HG03521 (cell line): ENCODE results near the gene FANCL.
"Not testable (repeated sequence)": the region's sequence is repeated elsewhere in the genome, so short reads cannot be mapped to it uniquely, and the experiment has no call there.

ENCODE experiments used
- ATAC-seq: cut with Tn5 transposase; IDR thresholded peaks from one replicate; pipeline ENCODE4 v1.9.1; 2021; ENCODE audit warnings: mild to moderate bottlenecking, moderate library complexity; ENCODE audit not compliant: unreplicated experiment

The FANCL gene

DNA sequence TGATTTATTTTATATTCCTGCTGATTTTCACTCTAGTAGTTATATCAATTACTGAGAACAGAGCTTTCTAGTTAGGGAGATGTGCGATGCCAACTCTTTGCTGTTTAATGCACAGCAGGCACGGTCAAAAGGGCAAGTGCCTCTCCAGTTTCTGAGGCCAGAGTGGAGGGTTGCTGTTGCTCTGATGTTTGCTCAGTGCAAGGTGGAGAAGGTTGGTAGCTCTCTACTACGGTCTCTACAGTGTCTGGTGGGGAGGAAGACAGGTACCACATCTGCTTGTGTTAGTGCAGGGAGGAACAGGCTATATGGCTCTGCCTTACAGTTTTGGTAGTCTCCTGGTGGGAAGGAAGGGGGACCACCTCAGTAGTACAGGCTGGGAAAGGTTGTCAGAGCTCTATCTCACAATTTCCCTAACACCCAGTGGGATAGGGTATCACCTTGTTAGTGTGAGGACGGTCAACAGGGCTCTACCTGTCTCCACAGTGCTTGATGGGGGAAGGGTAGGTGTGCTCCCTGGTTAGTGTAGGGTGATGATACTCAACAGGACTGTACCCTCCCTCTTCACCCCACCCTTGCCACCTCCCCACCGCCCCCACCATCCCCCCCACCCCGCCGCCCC lies 85.9 kb downstream of the FANCL start:
- no peak for ATAC-seq

DNA sequence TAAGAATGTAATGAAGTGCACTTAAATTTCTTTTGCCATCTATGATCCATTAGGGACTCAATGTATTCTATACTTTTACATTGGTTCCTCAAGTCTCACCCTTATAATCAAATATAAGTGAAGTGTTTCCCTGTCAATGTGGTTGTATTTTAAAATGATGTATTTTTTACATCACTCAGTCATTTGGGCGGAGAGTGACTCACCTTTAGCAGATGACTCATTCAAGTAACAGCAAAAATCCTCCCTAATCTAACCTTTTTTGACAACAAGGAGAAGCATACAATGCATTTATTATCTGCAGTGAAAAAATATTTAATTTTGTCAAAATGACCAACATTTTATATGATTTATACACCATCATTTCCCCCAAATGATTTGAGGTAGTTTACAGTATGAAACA lies 94.4 kb downstream of the FANCL start:
- no peak for ATAC-seq

DNA sequence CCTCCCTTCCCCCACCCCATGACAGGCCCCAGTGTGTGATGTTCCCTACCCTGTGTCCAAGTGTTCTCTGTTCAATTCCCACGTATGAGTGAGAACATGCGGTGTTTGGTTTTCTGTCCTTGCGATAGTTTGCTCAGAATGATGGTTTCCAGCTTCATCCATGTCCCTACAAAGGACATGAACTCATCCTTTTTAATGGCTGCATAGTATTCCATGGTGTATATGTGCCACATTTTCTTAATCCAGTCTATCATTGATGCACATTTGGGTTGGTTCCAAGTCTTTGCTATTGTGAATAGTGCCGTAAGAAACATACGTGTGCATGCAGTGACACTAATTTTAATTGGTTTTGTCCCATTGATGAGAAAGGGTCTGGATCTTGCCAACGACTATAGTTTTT lies 95.4 kb downstream of the FANCL start:
- not testable (repeated sequence) for ATAC-seq

DNA sequence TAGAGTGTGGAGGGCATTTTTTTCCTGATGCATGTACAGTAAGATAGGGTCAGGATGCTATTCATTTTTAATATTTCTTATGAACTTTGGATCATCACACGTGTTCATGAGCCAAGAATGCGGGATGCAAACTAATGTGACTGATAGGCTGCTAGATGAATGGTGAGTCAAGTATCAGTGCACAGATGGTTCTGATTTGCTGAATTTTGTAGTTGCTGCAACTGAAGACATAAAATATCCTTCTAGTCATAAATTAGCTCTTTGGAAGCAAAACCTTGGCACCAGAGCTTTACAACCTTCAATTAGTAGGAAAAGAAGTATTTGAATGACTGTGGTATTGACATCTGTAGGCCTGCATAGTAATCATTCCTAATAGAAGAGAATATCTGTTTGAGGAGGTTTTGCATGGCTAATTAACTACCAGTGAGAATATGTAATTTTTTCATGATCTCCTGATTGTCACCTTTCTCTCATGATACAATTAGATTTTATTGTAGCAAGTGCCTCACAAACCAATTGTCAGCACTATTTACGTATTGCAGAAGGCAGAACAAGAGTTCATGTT lies 100.5 kb downstream of the FANCL start:
- no peak for ATAC-seq

DNA sequence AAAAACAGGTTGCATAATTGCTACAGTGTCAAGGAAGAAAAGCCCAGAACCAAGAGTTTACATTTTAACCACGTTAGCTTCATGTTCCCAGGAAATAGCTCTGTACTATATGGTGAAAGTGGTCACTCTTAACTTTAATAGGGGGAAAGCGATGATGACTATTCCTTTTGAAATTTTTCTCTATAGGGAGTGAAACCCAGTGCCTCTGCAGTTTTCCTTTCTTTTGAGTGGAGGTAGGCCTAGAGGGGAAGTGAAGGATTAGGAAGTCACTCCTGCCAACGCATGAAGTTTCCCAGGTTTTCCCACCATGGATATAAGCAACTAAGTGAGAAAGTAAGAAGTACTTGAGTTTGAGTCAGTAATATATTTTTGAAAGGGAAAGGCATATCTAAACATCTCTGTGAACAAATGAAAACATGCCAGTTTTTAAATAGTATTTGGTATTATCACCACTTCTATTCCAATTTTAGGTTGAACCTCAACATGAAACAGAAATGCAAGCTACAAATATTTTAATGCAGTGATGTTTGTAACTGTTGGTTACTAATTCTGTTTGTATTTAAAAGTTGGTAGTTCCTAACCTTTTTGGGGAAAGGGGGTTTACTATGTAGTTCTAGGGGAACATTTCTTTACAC lies 102.6 kb downstream of the FANCL start:
- ATAC-seq: no peak

DNA sequence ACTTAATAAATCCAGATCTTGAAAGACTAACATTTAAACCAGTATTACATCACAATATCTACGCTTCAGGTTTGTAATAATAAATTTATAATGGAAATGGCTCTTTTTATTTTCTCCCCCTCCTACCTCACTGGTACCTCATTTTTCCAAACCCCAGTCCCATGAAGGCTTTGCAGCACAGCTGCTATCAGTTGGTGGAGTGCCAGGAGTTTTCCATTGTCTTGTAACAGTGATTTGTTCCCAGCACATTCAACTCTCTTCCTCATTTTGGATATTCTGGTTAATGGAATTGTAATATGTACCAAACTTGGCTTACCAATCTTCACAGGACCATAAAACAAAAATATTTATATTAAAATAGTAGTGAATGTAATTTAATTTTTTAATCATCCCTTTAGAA lies 103.3 kb downstream of the FANCL start:
- no peak for ATAC-seq

DNA sequence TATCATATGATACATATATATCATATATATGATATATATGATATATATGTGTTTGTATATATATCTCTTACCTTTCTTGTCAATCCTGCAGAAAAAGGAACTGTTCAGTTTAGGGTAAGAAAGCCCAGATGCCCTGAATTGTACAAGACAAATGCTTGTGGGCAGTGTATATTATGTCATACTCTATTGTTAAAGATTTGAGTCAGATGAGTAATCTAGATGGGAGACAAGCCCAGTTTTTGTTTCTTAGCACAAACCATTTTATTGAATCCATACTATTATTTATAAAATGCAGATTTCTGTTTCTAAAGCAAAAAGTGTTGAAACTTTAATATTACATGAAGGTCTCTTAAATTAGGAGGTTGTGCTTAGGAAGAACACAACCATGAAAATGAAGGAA lies 103.9 kb downstream of the FANCL start:
- no peak for ATAC-seq

DNA sequence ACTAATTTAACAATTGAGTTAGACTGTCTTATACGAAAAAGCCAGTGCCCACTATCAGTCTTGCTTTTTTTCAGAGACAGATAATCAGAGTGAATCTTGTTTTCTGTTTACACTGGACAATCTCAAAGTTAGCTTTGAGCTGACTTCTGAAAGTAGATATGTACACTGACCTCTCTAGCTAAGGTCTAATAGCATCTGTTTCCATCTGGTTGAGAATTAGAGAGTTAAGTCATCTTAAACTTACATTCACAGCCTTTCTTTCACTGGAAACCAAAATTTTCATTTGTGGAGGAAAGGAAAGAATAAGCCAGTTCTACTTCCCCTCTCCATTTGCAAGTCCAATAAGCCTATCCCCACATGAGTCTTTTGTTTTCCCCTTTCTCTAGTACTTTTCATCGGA lies 105.3 kb downstream of the FANCL start:
- ATAC-seq: no peak

DNA sequence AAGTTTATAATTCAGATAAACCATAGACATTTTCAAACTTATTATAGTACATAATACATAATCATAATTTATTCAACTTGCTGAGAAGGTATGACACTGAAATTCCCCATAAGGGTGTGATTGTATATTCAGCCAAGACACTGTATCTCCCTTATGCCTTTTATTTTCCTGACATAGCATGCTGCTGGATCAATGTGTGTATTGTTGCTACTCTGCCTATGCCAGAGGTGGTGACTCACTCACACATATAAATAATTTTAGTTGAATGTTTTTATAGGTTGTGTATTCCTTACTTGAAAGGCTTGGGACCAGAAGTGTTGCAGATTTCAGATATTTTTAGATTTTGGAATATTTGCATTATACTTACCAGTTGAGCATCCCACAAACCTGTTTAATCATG lies 107.7 kb downstream of the FANCL start:
- no peak for ATAC-seq

DNA sequence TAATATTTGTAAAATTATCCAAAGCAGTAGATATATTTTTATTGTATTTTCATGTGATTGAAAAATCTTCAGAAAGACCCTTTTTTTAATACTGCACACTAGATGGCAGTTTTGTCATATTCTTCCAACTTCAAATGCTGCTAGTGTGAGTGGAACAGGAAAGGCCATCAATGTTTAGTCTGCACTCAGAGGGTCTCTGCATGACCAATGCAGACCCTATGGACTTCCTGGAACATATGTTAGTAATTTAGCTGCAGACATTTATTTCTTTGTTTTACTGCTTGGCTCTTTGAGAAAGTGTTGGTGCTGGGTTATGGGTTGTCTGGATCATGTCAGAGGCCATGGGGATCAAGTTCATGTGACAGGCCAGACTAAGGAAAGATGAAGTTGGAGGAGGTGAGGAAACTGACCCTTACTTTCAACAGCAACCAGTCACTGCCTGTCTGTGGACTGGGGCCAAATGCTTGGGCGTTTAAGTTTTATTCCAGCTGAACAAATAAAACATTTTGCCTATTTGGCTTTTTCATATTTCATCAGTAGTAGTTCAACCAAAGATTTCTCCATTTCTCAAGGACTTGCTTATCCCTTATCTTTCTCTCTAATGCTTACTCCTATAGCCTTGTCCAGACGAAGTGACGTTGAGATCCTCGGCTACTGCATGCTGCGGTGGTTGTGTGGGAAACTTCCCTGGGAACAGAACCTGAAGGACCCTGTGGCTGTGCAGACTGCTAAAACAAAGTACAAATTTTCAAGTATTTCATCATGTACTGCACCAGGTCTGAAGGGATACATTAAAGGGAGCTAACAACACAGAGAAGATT lies 109.7 kb downstream of the FANCL start:
- no peak for ATAC-seq

DNA sequence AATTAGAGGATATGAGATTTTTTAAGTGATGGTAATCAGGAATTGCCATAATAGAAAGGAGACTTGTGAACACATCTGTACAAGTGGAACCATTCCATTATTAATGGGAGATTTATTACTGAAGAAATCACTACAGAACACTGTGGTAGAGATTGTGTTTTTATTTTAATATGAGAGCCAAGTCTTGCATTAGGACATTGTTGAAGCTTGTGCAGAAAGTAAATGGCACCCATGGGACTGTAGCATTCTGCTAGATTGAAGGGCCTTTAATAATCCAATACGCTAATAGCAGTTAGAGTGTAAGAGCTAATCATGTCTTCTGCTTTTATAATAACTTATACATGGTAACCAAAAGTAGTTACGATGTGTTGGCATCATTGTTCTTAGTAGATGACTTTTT lies 110.9 kb downstream of the FANCL start:
- ATAC-seq: no peak

DNA sequence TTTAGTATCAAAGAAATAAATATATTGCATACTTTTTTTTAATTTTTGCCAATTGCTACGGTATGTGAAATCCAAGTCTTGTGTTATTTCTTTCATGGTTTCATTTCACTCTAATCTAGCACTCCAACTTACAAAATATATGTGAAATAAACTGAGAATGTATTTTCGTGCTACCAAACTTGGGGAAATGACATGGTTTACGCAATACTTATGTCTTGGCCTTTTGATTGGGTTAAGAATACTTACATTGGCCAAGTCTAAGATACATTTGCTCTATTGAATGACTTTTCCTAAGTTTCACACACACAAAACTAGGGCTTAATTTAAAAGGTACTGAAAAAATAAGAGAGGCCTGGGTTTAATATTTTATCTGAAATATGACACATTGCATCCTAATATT lies 114.0 kb downstream of the FANCL start:
- ATAC-seq: no peak

DNA sequence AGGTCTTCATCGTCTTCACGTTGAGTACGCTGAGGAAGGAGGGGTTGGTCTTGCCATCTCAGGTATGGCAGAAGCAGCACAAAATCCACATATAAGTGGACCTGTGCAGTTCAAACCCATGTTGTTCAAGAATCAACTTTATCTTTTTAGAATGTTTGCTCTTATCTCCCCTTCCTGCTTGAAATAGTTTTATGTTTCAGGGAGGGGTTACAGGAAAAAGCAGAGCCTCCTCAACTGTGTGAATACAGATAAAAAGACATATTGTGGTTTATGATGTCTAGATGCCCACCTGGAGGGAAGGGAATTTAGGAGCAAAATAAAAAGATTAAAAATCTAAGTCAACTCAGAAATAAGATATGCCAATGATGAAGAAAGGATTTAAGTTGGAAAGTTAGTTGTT lies 118.6 kb downstream of the FANCL start:
- no peak for ATAC-seq

DNA sequence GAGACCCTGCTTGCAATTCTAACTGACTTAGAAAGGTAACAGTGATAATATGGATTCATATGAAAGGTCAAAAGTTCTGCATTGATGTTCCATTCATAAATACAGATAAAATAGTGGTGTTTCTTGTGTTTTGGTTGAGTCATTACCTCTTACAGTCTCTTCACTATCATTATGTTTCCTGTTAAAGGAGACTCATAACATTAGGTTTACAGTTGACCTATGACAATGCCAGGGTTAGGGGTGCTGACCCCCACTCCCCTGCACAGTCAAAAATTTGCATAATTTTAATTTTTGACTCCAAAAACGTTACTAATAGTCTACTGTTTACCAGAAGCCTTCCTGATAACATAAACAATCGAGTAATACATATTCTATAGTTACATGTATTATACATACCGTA lies 119.1 kb downstream of the FANCL start:
- ATAC-seq: no peak

DNA sequence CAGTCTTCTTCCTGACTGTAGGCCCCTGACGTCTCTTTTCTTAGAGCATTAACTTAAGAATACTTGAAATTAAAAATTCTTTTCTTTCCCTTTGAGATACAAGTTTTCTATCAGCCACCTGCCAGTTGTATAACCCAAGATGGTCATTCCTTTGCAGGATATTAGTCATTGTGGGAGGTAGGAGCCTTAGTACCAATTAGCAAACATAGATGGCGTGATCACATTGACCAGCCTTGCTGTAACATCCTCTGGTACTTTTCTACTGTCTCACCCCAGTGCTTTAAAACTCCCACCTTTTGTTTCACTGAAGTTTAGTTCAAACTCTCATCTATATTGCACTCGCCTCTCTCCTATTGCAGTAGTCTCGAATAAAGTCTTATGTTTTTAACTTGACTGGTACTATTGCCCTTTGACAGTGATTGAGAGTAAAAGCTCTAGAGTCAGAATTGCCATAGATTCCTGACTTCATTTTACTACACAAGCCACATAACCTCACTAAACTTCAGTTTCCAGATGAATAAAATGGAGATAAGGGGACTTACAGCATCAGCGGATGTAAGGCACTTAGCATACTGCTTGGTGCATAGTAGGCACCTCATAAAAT lies 120.4 kb downstream of the FANCL start:
- no peak for ATAC-seq

DNA sequence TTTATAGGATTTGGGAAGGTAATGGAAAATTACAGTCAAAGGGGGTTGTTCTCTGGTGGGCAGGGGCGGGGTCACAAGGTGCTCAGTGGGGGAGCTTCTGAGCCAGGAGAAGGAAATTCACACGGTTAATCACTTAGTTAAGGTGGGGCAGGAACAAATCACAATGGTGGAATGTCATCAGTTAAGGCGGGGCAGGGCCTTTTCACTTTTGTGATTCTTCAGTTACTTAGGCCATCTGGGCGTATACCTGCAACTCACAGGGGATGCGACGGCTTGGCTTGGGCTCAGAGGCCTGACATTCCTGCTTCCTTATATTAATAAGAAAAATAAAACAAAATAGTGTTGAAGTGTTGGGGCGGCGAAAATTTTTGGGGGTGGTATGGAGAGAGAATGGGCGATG lies 127.6 kb downstream of the FANCL start:
- ATAC-seq: not testable (repeated sequence)

DNA sequence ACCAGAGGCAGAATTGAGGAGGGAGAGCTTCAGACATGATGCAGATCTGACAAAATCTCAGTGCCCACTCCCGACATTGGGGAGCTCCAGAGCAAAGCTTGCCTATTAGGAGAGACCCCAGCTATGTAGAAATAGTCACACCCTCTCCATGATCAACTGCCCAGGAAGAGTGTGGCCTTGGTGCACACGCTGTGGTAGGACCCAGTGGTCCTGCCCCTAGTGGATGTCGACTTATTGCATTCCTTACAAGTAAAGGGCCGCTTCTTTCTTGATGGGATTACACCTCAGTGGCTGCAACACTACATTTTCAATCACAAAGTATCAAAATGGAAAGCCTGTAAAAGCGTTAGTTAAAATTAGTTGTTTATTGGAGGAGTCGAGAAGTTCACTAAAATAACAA lies 130.4 kb downstream of the FANCL start:
- ATAC-seq: no peak

DNA sequence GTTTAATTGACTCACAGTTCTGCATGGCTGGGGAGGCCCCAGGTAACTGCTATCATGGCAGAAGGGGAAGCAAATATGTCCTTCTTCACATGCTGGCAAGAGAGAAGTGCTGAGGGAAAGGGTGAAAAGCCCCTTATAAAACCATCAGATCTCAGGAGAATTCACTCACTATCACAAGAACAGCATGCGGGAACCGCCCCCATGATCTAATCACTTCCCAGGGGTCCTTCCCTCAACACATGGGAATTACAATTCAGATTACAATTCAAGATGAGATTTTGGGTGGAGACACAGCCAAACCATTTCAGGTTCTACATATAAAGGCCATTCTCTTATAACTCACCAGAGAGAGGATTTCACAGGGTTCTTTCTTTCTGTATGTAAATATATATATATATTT lies 131.6 kb downstream of the FANCL start:
- ATAC-seq: no peak
